Measurements from ENCODE around the gene RNU4-1. TPM values are rescaled to one million over a fixed set of nuclear protein-coding genes. Genes with fewer than 3 reads are reported as not detected.
A peak's percentile ranks its signal among the peaks of the same experiment; 100 is the strongest.
"Not testable (repeated sequence)": the region's sequence is repeated elsewhere in the genome, so short reads cannot be mapped to it uniquely, and the experiment has no call there.

RNU4-1 gene
- polyA plus RNA-seq, 1 experiment = not detected

DNA sequence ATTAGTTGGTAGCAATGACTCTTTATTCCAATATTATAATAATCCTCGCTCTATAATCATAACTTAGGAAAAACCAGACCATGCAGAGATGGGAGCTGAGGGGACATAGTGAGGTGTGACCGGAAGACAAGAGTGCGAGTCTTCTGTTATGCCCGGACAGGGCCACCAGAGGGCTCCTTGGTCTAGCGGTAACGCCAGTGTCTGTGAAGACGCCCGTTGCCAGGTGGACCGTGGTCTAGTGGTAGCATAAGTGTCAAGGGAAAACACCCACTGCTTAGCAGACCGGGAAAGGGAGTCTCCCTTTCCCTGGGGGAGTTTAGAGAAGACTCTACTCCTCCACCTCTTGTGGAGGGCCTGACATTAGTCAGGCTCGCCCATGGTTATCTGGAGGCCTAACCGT is 42.4 kb upstream of the RNU4-1 start:
- H3K4me3 ChIP-seq (ENCODE audit: low read depth, low read length); POLR2A ChIA-PET; H3K27ac ChIP-seq (ENCODE audit: low read depth, low read length); DNase-seq (ENCODE audit: low read depth, low spot score): not testable (repeated sequence)
- Histone ChIP-seq H3K9me3 (ENCODE audit: control insufficient read depth, insufficient read depth, low read length) (peaks cover 11% of the 10 kb centered on the region), H3K27me3 (ENCODE audit: control insufficient read depth, insufficient read depth, low read length) (peaks cover 21% of the 10 kb centered on the region)
- TF ChIP-seq CTCF (IDR thresholded peaks at IDR 0.05; ENCODE audit: low read depth, low read length) = peak; percentile 66
- CTCF ChIA-PET = interaction anchor here (0.5 to 1.6 kb wide), 5 partner anchors 9 to 745 kb away, joined by 3 to 9 read pairs (median 6); no protein-coding TSS in a partner anchor

GRCh38 chr12:120332523-120332922 is 39.5 kb upstream of the RNU4-1 start:
- no peak for TF ChIP-seq CTCF (IDR thresholded peaks at IDR 0.05; ENCODE audit: low read depth, low read length)
- no peak overlapping the region for H3K27ac ChIP-seq (ENCODE audit: low read depth, low read length)
- POLR2A ChIA-PET = no interaction called here
- CTCF ChIA-PET = interaction anchor here (0.6 to 1.2 kb wide), 2 partner anchors 15 to 25 kb away, joined by 3 to 4 read pairs; no protein-coding TSS in a partner anchor
- peaks cover 21% of the 10 kb centered on the region for H3K27me3 ChIP-seq (ENCODE audit: control insufficient read depth, insufficient read depth, low read length)
- DNase-seq (ENCODE audit: low read depth, low spot score) = no peak
- peaks cover 7% of the 10 kb centered on the region for H3K9me3 ChIP-seq (ENCODE audit: control insufficient read depth, insufficient read depth, low read length)
- H3K4me3 ChIP-seq (ENCODE audit: low read depth, low read length) = no peak overlapping the region

DNA sequence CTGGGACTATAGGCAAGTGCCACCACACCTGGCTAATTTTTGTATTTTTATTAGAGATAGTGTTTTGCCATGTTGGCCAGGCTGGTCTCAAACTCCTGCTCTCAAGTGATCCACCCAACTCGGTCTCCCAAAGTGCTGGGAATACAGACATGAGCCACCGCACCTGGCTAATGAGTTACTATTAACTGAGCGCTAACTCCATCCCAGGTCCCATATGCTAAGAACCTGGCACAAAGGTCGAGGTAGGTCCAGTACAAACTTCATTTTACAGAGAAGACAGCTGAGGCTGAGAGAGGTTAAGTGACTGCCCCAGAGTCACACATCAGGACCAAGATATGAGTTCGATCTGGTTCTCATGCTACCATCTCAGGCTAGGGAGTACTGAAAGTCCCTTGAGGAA is 39.0 kb upstream of the RNU4-1 start:
- Histone ChIP-seq H3K9me3 (ENCODE audit: control insufficient read depth, insufficient read depth, low read length) (peaks cover 7% of the 10 kb centered on the region), H3K4me3 (ENCODE audit: low read depth, low read length) (no peak overlapping the region), H3K27ac (ENCODE audit: low read depth, low read length) (no peak overlapping the region), H3K27me3 (ENCODE audit: control insufficient read depth, insufficient read depth, low read length) (peaks cover 24% of the 10 kb centered on the region)
- TF ChIP-seq CTCF (IDR thresholded peaks at IDR 0.05; ENCODE audit: low read depth, low read length) = no peak
- DNase-seq (ENCODE audit: low read depth, low spot score) = no peak
- POLR2A ChIA-PET = no interaction called here
- CTCF ChIA-PET = interaction anchor here (1.2 kb wide), 1 partner anchor 15 kb away, joined by 3 read pairs; no protein-coding TSS in a partner anchor

DNA sequence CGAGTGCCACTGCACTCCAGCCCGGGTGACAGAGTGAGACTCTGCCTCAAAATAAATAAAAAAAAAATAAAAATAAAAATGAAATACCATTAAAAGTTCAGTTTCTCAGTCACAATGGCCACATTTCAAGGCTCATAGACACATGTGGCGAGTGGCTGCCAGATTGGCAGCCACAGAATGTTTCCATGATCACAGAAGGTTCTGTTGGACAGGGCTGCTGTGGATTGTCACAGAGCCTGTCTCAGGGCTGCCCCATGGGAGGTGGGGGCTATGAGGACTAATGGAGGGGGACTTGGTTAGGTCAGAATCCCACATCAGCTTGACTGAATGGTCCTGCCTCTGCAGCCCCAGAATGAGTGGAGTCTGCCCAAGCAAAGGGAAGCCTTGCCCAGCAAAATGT is 38.4 kb upstream of the RNU4-1 start:
- POLR2A ChIA-PET = no interaction called here
- CTCF ChIA-PET = interaction anchor here (1.2 kb wide), 1 partner anchor 14 kb away, joined by 3 read pairs; no protein-coding TSS in a partner anchor

More for the DNA sequence above, 38.4 kb upstream of the RNU4-1 start:
- H3K9me3 ChIP-seq (ENCODE audit: control insufficient read depth, insufficient read depth, low read length) = peaks cover 3% of the 10 kb centered on the region
- no peak for DNase-seq (ENCODE audit: low read depth, low spot score)
- H3K27me3 ChIP-seq (ENCODE audit: control insufficient read depth, insufficient read depth, low read length) = peaks cover 24% of the 10 kb centered on the region
- H3K4me3 ChIP-seq (ENCODE audit: low read depth, low read length) = no peak overlapping the region
- no peak for TF ChIP-seq CTCF (IDR thresholded peaks at IDR 0.05; ENCODE audit: low read depth, low read length)
- no peak overlapping the region for H3K27ac ChIP-seq (ENCODE audit: low read depth, low read length)
